SH-SY5Y (cell line): ENCODE measurements around the gene NF1.

Experiments used
- GATA2 ChIP-seq: IDR thresholded peaks from 2 replicates; pipeline ENCODE4 v1.6.1; 2011; ENCODE audit warnings: mild to moderate bottlenecking, low read depth, low read length
- GATA3 ChIP-seq: IDR thresholded peaks from 2 replicates; pipeline ENCODE4 v1.6.1; 2011; ENCODE audit warnings: low read depth, mild to moderate bottlenecking, low read length, moderate library complexity

DNA sequence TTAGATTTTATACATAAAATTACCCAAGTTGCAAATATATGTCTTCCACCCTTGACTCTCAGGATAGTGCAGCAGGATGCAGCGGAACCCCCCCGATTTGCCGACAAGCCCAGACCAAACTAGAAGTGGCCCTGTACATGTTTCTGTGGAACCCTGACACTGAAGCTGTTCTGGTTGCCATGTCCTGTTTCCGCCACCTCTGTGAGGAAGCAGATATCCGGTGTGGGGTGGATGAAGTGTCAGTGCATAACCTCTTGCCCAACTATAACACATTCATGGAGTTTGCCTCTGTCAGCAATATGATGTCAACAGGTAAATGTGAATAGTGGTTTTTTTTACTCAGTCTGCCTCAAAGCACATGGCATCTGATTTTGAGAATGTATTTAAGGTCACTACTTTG is 131.6 kb downstream of the NF1 start:
- TF ChIP-seq GATA3 (no peak), GATA2 (no peak)
